ENCODE data around the gene CLEC2B.

The CLEC2B gene

GRCh38 chr12:9870286-9870866 lies 1.2 kb upstream of the CLEC2B start:
- in situ Hi-C loops (cut with MboI; ENCODE audit: low sequenced_read_pairs) = no loop called here

DNA sequence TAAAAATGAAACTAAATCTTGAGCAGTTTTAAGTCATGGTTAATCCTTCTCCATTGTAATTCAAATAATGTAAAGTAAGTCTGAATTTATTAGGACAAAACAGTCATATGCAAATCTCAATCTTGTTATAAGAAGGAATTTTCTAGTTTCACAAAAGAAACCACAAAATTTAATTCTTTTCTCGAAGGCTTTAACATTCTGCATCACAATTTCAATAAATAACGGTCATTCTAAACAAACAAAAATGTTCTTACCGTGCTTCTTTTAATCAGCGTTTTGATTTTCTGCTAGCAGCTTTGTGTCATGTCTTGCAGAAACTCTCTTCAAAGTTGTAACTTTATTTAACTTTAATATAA lies 225 bp downstream of the CLEC2B start:
- in situ Hi-C loops (cut with MboI; ENCODE audit: low sequenced_read_pairs) = no loop called here

- in situ Hi-C loops (cut with MboI; ENCODE audit: low sequenced_read_pairs) = no loop called here
Observed at GRCh38 chr12:9868311-9868801, 798 bp downstream of the CLEC2B start.

DNA sequence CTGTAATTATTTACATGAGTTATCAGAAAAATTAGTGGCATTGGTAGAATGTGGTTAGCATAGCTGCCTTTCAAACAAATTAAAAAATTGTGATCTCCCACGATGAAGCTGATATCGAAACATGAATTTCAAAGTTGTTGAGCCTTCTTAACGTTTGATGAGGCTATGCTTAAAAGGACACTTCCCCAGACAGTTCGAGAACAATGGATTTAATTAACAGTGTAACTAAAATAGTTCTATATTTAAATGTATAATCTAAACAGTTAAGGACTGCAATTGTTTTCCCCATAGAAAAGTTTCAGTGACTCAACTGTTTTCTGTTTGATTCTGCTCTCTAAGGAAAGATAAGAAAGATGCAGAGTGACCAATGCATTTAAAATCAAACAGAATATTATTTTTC lies 1.6 kb downstream of the CLEC2B start:
- in situ Hi-C loops (cut with MboI; ENCODE audit: low sequenced_read_pairs) = no loop called here

DNA sequence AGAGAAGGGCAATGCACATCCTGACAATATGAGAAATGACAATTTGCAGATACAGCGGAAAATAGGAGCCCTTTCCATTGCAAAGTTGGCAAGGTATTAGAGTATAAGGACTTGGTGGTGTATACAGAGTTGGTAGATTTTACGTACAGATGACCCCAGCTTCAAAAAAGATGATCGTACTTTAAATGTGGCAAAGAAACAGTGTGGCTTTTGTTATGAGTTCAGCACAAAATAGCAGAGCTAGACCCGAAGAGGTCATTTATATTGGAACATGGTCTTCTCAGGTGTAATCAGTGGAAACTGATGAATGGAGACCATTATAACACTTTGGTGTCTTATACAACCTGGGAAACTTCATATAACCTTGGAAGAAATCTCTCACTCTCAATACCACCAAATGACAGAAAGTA lies 2.3 kb downstream of the CLEC2B start:
- in situ Hi-C loops (cut with MboI; ENCODE audit: low sequenced_read_pairs) = no loop called here

- in situ Hi-C loops (cut with MboI; ENCODE audit: low sequenced_read_pairs) = no loop called here
Observed at GRCh38 chr12:9864913-9865675, 4.1 kb downstream of the CLEC2B start.

- in situ Hi-C loops (cut with MboI; ENCODE audit: low sequenced_read_pairs) = no loop called here
Observed at GRCh38 chr12:9858135-9858534, 11.0 kb downstream of the CLEC2B start.

DNA sequence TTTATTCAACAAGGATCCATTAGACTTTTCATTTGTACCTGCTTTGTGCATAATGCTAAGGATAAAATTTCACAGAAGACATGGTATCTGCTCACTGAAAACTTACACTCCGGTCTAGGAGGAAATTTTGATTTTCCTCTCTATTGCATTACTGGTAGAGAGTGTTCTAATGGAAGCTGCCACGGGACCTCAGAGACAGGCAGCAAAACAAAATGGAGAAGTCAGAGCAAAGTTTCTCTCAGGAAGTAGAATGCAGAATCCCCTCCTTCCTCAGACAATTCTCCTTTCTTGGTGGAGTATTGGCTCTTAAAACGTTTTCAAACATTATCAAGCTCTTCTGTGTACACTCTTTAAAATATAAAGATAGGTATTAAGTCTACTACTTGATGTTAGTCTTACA lies 12.3 kb downstream of the CLEC2B start:
- in situ Hi-C loops (cut with MboI; ENCODE audit: low sequenced_read_pairs) = no loop called here

GRCh38 chr12:9856151-9856550 lies 13.0 kb downstream of the CLEC2B start:
- in situ Hi-C loops (cut with MboI; ENCODE audit: low sequenced_read_pairs) = no loop called here

DNA sequence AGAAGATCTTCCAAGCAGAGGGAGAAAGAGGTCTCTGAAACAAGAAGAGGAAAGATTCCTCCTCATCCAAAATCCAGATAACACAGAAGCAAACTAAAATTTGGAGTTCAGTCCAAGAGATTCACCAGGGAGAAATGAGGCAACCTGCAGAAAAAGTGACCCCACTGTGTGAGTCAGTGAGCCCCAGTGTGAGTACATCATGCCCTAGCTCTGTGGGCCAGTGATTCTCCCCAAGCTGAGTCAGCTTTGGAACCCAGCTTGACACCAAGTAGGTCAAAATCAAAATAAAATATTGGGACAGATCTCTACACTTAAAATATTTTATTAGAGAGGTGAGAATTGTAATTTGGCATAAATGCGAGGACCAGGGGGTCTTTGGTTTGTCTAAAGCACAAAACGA lies 17.2 kb downstream of the CLEC2B start:
- in situ Hi-C loops (cut with MboI; ENCODE audit: low sequenced_read_pairs) = no loop called here

- in situ Hi-C loops (cut with MboI; ENCODE audit: low sequenced_read_pairs) = no loop called here
Observed at GRCh38 chr12:9851050-9851449, 18.1 kb downstream of the CLEC2B start.

DNA sequence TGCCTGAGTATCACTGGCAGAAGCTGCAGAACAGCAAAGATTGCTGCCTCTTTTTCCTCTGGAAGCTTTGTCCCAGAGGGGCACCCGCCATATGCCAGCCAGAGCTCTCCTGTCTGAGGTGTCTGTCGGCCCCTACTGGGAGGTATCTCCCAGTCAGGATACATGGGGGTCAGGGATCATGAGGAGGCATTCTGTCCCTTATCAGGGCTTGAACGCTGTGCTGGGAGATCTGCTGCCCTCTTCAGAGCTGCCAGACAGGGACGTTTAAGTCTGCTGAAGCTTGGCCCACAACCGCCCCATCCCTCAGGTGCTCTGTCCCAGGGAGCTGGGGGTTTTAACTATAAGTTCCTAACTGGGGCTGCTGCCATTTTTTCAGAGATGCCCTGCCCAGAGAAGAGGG lies 20.3 kb downstream of the CLEC2B start:
- in situ Hi-C loops (cut with MboI; ENCODE audit: low sequenced_read_pairs) = no loop called here

GRCh38 chr12:9843407-9843806 lies 25.7 kb downstream of the CLEC2B start:
- in situ Hi-C loops (cut with MboI; ENCODE audit: low sequenced_read_pairs) = no loop called here

GRCh38 chr12:9831720-9832119 lies 37.4 kb downstream of the CLEC2B start:
- in situ Hi-C loops (cut with MboI; ENCODE audit: low sequenced_read_pairs) = no loop called here

GRCh38 chr12:9829982-9830381 lies 39.2 kb downstream of the CLEC2B start:
- in situ Hi-C loops (cut with MboI; ENCODE audit: low sequenced_read_pairs) = no loop called here

DNA sequence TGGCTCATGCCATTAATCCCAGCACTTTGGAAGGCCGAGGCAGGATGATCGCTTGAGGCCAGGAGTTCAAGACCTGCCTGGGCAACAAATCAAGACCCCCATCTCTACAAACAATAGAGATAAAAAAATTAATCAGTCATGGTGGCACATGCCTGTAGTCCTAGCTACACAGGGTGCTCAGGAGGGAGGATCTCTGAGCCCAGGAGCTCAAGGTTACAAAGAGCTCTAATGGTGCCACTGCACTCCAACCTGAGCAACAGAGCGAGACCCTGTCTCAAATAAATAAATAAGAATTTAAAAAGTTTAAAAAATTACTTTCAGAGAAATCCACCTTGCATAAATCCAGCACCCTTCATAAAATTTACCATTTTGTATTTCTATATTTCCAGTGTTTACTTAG lies 39.7 kb downstream of the CLEC2B start:
- in situ Hi-C loops (cut with MboI; ENCODE audit: low sequenced_read_pairs) = no loop called here

GRCh38 chr12:9827209-9827888 lies 41.8 kb downstream of the CLEC2B start, which contains the start of gene KLRF1:
KLRF1 (plus strand) TSS chr12:9827481; CDS start chr12:9827545, 64 bp downstream.
- in situ Hi-C loops (cut with MboI; ENCODE audit: low sequenced_read_pairs) = no loop called here

DNA sequence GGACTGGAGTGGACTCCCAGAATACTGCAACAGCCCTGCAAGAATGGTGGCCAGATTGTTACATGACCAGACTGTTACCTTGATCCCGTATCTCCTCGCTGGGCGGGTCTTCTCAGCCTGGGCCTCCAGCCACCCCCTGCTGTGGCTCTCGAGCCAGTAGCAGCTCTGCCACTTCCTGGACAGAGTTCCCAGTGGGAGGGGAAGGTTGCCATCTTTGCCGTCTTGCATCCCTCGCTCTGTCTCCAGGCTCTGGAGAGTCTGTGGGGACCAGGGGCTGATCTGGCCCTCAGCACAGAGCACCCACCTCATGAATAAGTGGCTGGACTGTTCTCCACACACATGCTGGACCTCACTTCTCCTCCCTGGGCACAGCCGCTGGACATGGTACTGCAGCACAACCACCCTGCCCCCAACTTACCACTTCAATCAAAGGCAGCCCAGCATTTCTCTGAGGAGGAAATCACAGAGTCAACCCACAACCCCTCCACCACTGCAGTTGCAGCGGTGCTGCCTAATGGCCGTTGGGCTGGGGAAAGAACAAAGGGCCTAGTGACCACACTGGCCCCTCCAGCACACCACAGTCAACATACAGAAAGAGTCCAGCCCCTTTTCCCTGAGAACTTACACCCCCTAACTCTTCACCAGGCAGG lies 48.7 kb downstream of the CLEC2B start:
- in situ Hi-C loops (cut with MboI; ENCODE audit: low sequenced_read_pairs) = loop anchor here (25.0 kb wide), 2 partner anchors 192 to 317 kb away; partner anchors contain the start of genes CLEC12B and CLEC7A

GRCh38 chr12:9813821-9814798 lies 55.0 kb downstream of the CLEC2B start:
- in situ Hi-C loops (cut with MboI; ENCODE audit: low sequenced_read_pairs) = loop anchor here (25.0 kb wide), 2 partner anchors 198 to 323 kb away; partner anchors contain the start of genes CLEC12B and CLEC7A

- in situ Hi-C loops (cut with MboI; ENCODE audit: low sequenced_read_pairs) = loop anchor here (25.0 kb wide), 2 partner anchors 201 to 326 kb away; partner anchors contain the start of genes CLEC12B and CLEC7A
Observed at GRCh38 chr12:9811621-9812020, 57.5 kb downstream of the CLEC2B start.

Measured in HL-60/S4 treated with retinoic acid at 250 ng/mL for 4 days and 3 days (cell line).